OCI-LY7 (cell line): ENCODE data around the gene MYH11. TPM values are rescaled to one million over a fixed set of nuclear protein-coding genes. Genes with fewer than 3 reads are reported as not detected.

Experiments used
- BruUV-seq: library from RNA; stranded (reverse); fragments of 400-500 nt; replicated peaks from 2 replicates; lab custom pipeline; 2021; lab: Mats Ljungman, UMichigan
- CTCF ChIA-PET: fragments of 300-600 bp; sonication (Branson Sonifier 250); formaldehyde crosslinking; loops from one replicate; lab custom pipeline; 2022; ENCODE audit warnings: antibody characterized with exemption; ENCODE audit not compliant: unreplicated experiment; lab: Charles Lee
- POLR2A ChIA-PET: fragments of 300-600 bp; sonication (Branson Sonifier 250); formaldehyde crosslinking; loops from one replicate; lab custom pipeline; 2022; ENCODE audit warnings: antibody characterized with exemption; lab: Charles Lee
- DNase-seq: peaks from one replicate; pipeline ENCODE4 v3.0.0-alpha.2; 2015; ENCODE audit warnings: low spot score
- H2AFZ ChIP-seq: fragments of 200-600 bp; sonication (generic), shearing (Covaris generic); 2 replicates; pipeline ENCODE4 v1.6.1; 2014; ENCODE audit warnings: mild to moderate bottlenecking, antibody characterized with exemption, low read length, moderate library complexity
- H3K27ac ChIP-seq: fragments of 200-600 bp; sonication (generic); 2 replicates; pipeline ENCODE4 v1.5.1; 2014; ENCODE audit warnings: mixed run types, low read depth, mild to moderate bottlenecking, moderate library complexity, low read length, inconsistent platforms; ENCODE audit not compliant: poor library complexity, severe bottlenecking
- H3K36me3 ChIP-seq: fragments of 200-600 bp; sonication (generic); 2 replicates; pipeline ENCODE4 v1.6.1; 2014; ENCODE audit warnings: mild to moderate bottlenecking, antibody characterized with exemption, low read length, moderate library complexity, mixed read lengths; ENCODE audit not compliant: insufficient read depth
- H3K4me1 ChIP-seq: fragments of 200-600 bp; sonication (generic); 2 replicates; pipeline ENCODE4 v1.5.1; 2014; ENCODE audit warnings: mild to moderate bottlenecking, low read length; ENCODE audit not compliant: insufficient read depth, poor library complexity, severe bottlenecking
- H3K4me2 ChIP-seq: fragments of 200-600 bp; sonication (generic); 2 replicates; pipeline ENCODE4 v1.6.1; 2014; ENCODE audit warnings: mild to moderate bottlenecking, low read length
- H3K4me3 ChIP-seq: fragments of 200-600 bp; sonication (generic); 2 replicates; pipeline ENCODE4 v1.5.1; 2014; ENCODE audit warnings: mild to moderate bottlenecking, low read depth, low read length; ENCODE audit not compliant: poor library complexity, severe bottlenecking
- H3K79me2 ChIP-seq: fragments of 200-600 bp; sonication (generic); 2 replicates; pipeline ENCODE4 v1.6.1; 2016; ENCODE audit warnings: low read depth, mild to moderate bottlenecking, low read length, moderate library complexity, mixed read lengths; ENCODE audit not compliant: insufficient read depth
- H3K9me2 ChIP-seq: fragments of 200-600 bp; sonication (generic); 2 replicates; pipeline ENCODE4 v1.6.1; 2016; ENCODE audit warnings: mild to moderate bottlenecking, low read length, mixed read lengths; ENCODE audit not compliant: insufficient read depth
- H3K9me3 ChIP-seq: fragments of 200-600 bp; sonication (generic); 2 replicates; pipeline ENCODE4 v1.6.1; 2014; ENCODE audit warnings: mild to moderate bottlenecking, mixed run types, low read length, mixed read lengths
- H4K20me1 ChIP-seq: fragments of 200-600 bp; sonication (generic); 2 replicates; pipeline ENCODE4 v1.6.1; 2014; ENCODE audit warnings: mild to moderate bottlenecking, antibody characterized with exemption, low read length, moderate library complexity, mixed read lengths; ENCODE audit not compliant: insufficient read depth
- CTCF ChIP-seq: fragments of 200-600 bp; sonication (generic); conservative IDR thresholded peaks from 2 replicates; pipeline ENCODE4 v1.5.1; 2014; ENCODE audit warnings: mild to moderate bottlenecking, antibody characterized with exemption, low read length, moderate library complexity, mixed read lengths
- EZH2phosphoT487 ChIP-seq: fragments of 200-600 bp; sonication (generic); IDR thresholded peaks from 2 replicates; pipeline ENCODE4 v1.6.1; 2018; ENCODE audit warnings: low read depth, borderline replicate concordance, mild to moderate bottlenecking, mixed run types, antibody characterized with exemption, low read length, moderate library complexity, mixed read lengths
- intact Hi-C: fragments of 100-400 bp; cut with micrococcal nuclease; formaldehyde crosslinking; loops from one replicate; pipeline ENCODE4 v1.10.0; 2022; ENCODE audit not compliant: unreplicated experiment
- total RNA-seq, 2 experiments: library from RNA; depleted of rRNA in 1 of 2; stranded (reverse); fragments of >200 nt in 1 of 2; shearing (Covaris generic) in 1 of 2; gene quantifications; 2 replicates each; pipeline ENCODE4 v1.2.3, GENCODE V29; 2014 to 2022

The MYH11 gene
- total RNA-seq, 2 experiments from 2014 or later: 5.7 to 33.8 TPM

GRCh38 chr16:15671530-15672117, 185.2 kb downstream of the MYH11 start:
- intact Hi-C loops: no loop called here
- CTCF ChIA-PET: interaction anchor here (0.8 kb wide), 1 partner anchor 11 kb away, joined by 3 read pairs; no protein-coding TSS in a partner anchor
- H3K36me3 ChIP-seq: peaks cover 90% of the 10 kb centered on the region
- H3K27ac ChIP-seq: no peak overlapping the region
- H3K4me1 ChIP-seq: no peaks in the 10 kb centered on the region
- POLR2A ChIA-PET: interaction anchor here (1.2 kb wide), 1 partner anchor 29 kb away, joined by 4 read pairs; the partner anchor contains the start of gene MARF1
- no peaks in the 10 kb centered on the region for H4K20me1 ChIP-seq
- no peaks in the 10 kb centered on the region for H3K9me2 ChIP-seq
- no peaks in the 10 kb centered on the region for H3K79me2 ChIP-seq
- no peak overlapping the region for H3K4me2 ChIP-seq
- no peak overlapping the region for H3K4me3 ChIP-seq
- TF ChIP-seq CTCF (no peak), EZH2phosphoT487 (no peak)
- no peaks in the 10 kb centered on the region for H3K9me3 ChIP-seq
- no peak overlapping the region for H2AFZ ChIP-seq
- no TSS peak for BruUV-seq
- DNase-seq: no peak

- Histone ChIP-seq H3K27ac (no peak overlapping the region), H3K4me3 (no peak overlapping the region), H3K79me2 (peaks cover 11% of the 10 kb centered on the region; the same call in 1 of the 2 replicates), H2AFZ (no peak overlapping the region), H4K20me1 (peaks cover 3% of the 10 kb centered on the region; the same call in 1 of the 2 replicates), H3K4me1 (no peaks in the 10 kb centered on the region), H3K9me2 (no peaks in the 10 kb centered on the region), H3K9me3 (no peaks in the 10 kb centered on the region), H3K4me2 (no peak overlapping the region), H3K36me3 (peaks cover 90% of the 10 kb centered on the region)
- ChIA-PET POLR2A (interaction anchor here (0.7 kb wide), 1 partner anchor 14 kb away, joined by 4 read pairs; no protein-coding TSS in a partner anchor), CTCF (no interaction called here)
- TF ChIP-seq CTCF (no peak), EZH2phosphoT487 (no peak)
- no TSS peak for BruUV-seq
- intact Hi-C loops: no loop called here
- no peak for DNase-seq
Measured at GRCh38 chr16:15667091-15667742, 189.6 kb downstream of the MYH11 start.

- Histone ChIP-seq H3K79me2 (peaks cover 32% of the 10 kb centered on the region), H3K27ac (no peak overlapping the region), H3K9me2 (no peaks in the 10 kb centered on the region), H4K20me1 (peaks cover 9% of the 10 kb centered on the region), H3K4me3 (no peak overlapping the region), H3K36me3 (peaks cover 90% of the 10 kb centered on the region), H2AFZ (no peak overlapping the region), H3K9me3 (no peaks in the 10 kb centered on the region), H3K4me2 (no peak overlapping the region), H3K4me1 (no peaks in the 10 kb centered on the region)
- TSS peak; percentile 41 for BruUV-seq
- intact Hi-C loops: no loop called here
- ChIA-PET CTCF (no interaction called here), POLR2A (interaction anchor here (0.6 kb wide), 1 partner anchor 214 kb away, joined by 3 read pairs; no protein-coding TSS in a partner anchor)
- DNase-seq: no peak
- TF ChIP-seq EZH2phosphoT487 (no peak), CTCF (no peak)
Measured at GRCh38 chr16:15665107-15665506, 191.7 kb downstream of the MYH11 start.
